Keratinocyte (primary cell): ENCODE measurements around the gene ZBTB7B.

Source experiments
- CTCF ChIP-seq, 3 experiments: IDR thresholded peaks in 1 of 3; conservative IDR thresholded peaks in 1 of 3; optimal IDR thresholded peaks in 1 of 3; 2 replicates in 2 of 3; 3 replicates in 1 of 3; pipeline versions ENCODE3 to v1.5.1; 2011; ENCODE audit warnings: low read length in 3 of 3, mild to moderate bottlenecking in 3 of 3, moderate library complexity in 2 of 3, control low read depth in 1 of 3, inconsistent platforms in 1 of 3; ENCODE audit not compliant: insufficient read depth in 2 of 3; ENCODE audit errors: extremely low read depth in 1 of 3
- EZH2 ChIP-seq: IDR thresholded peaks from one replicate; pipeline ENCODE4 v1.6.1; 2012; ENCODE audit warnings: inconsistent platforms, mild to moderate bottlenecking, low read length, moderate library complexity

- TF ChIP-seq CTCF (optimal IDR thresholded peaks at IDR 0.05 in 1 of 3, IDR thresholded peaks at IDR 0.05 in 1 of 3, conservative IDR thresholded peaks at IDR 0.05 in 1 of 3; ENCODE audit: extremely low read depth in 1 of 3, insufficient read depth in 2 of 3, low read length in 3 of 3) (no peak), EZH2 (no peak)
Measured at GRCh38 chr1:155032886-155033285, 30.3 kb downstream of the ZBTB7B start.
